Natural killer cell (primary cell): Measurements from ENCODE around the gene CARD11. TPM values are rescaled to one million over a fixed set of nuclear protein-coding genes. Genes with fewer than 3 reads are reported as not detected.

Experiments used
- ATAC-seq, 3 donors: fragments of 150-1000 bp in 2 of 3; fragments of 200-7000 bp in 1 of 3; cut with Tn5 transposase; 1 replicate in 1 of 3; 2 replicates in 2 of 3; pipeline ENCODE4 v1.10.0; 2021; ENCODE audit warnings: mild to moderate bottlenecking in 2 of 3, moderate library complexity in 2 of 3
- DNase-seq, 2 donors: peaks; one replicate each; pipeline versions ENCODE4 v3.0.0 to v3.0.0-alpha.2; 2013 to 2021; ENCODE audit warnings: mixed read lengths in 1 of 2
- H3K27ac ChIP-seq: one replicate; pipeline ENCODE4 v1.5.1; 2013; ENCODE audit warnings: mild to moderate bottlenecking, low read length
- H3K27me3 ChIP-seq: one replicate; pipeline ENCODE4 v1.6.1; 2013; ENCODE audit warnings: low read length; ENCODE audit not compliant: control insufficient read depth, insufficient read depth
- H3K36me3 ChIP-seq: one replicate; pipeline ENCODE4 v1.6.1; 2013; ENCODE audit warnings: low read length; ENCODE audit not compliant: control insufficient read depth, insufficient read depth
- H3K4me1 ChIP-seq: one replicate; pipeline ENCODE4 v1.6.1; 2013; ENCODE audit warnings: low read length; ENCODE audit not compliant: control insufficient read depth, insufficient read depth
- H3K4me3 ChIP-seq: one replicate; pipeline ENCODE4 v1.5.1; 2013; ENCODE audit warnings: low read length
- H3K9me3 ChIP-seq: one replicate; pipeline ENCODE4 v1.6.1; 2013; ENCODE audit warnings: low read length; ENCODE audit not compliant: control insufficient read depth, insufficient read depth
- H3K27ac Mint-ChIP-seq, 2 donors: one replicate each; pipeline ENCODE4 v1.8.0; 2022; ENCODE audit warnings: mild to moderate bottlenecking in 2 of 2, mixed read lengths in 2 of 2, moderate library complexity in 1 of 2
- H3K27me3 Mint-ChIP-seq, 2 donors: one replicate each; pipeline ENCODE4 v1.8.0; 2022; ENCODE audit warnings: low read depth in 2 of 2, mixed read lengths in 2 of 2
- H3K36me3 Mint-ChIP-seq: one replicate; pipeline ENCODE4 v1.8.0; 2022; ENCODE audit warnings: mixed read lengths
- H3K4me1 Mint-ChIP-seq, 2 donors: one replicate each; pipeline ENCODE4 v1.8.0; 2022; ENCODE audit warnings: mixed read lengths in 2 of 2
- H3K4me3 Mint-ChIP-seq: one replicate; pipeline ENCODE4 v1.8.0; 2022; ENCODE audit warnings: mild to moderate bottlenecking, moderate library complexity, mixed read lengths
- H3K9me3 Mint-ChIP-seq, 2 donors: one replicate each; pipeline ENCODE4 v1.8.0; 2022; ENCODE audit warnings: mixed read lengths in 2 of 2
- CTCF ChIP-seq: fragments of 200-600 bp; IDR thresholded peaks from one replicate; pipeline ENCODE4 v1.8.0; 2022; ENCODE audit warnings: antibody characterized with exemption
- WGBS: methylation state at CpG from one replicate; pipeline ENCODE4 v1.1.7; 2013; ENCODE audit warnings: missing lambda C conversion rate; ENCODE audit not compliant: insufficient coverage; 5-methylcytosine and 5-hydroxymethylcytosine counted together
- intact Hi-C: fragments of 100-400 bp; cut with micrococcal nuclease; formaldehyde crosslinking; loops from one replicate; pipeline ENCODE4 v1.14.2; 2022
- total RNA-seq, 4 donors: library from RNA; stranded (reverse); fragments of 120-200 nt in 1 of 4; gene quantifications; one replicate each; pipeline versions ENCODE4 v1.2.3 to v1.2.4, GENCODE V29; 2013 to 2022

Gene CARD11
- total RNA-seq, 3 donors from 2014 or later (not counting 1 experiment from before 2014, with no cell fraction given) = 196 to 233 (median 199) TPM

GRCh38 chr7:3068530-3068929 lies 24.9 kb upstream of the CARD11 start:
- Histone ChIP-seq H3K4me3 (no peak overlapping the region), H3K36me3 (no peaks in the 10 kb centered on the region), H3K27me3 (no peaks in the 10 kb centered on the region), H3K4me1 (peaks cover 92% of the 10 kb centered on the region), H3K9me3 (no peaks in the 10 kb centered on the region), H3K27ac (peak overlapping the region; percentile 78)
- Mint-ChIP-seq H3K4me1 (peaks cover 89 to 91% of the 10 kb centered on the region in 2 donors), H3K9me3 (peaks cover 2 to 3% of the 10 kb centered on the region in 2 donors), H3K4me3 (peak overlapping the region; percentile 85), H3K36me3 (peaks cover 13% of the 10 kb centered on the region), H3K27me3 (no peaks in the 10 kb centered on the region), H3K27ac (peak overlapping the region; percentile 89 to 93)
- intact Hi-C loops = loop anchor here (1.0 to 5.0 kb wide), 6 partner anchors 24 to 166 kb away; no protein-coding TSS in a partner anchor
- ATAC-seq (peak; percentile 52 to 70 (median 67)), DNase-seq (peak; percentile 42 to 55)
- TF ChIP-seq CTCF = no peak
- WGBS = 38% methylated on average over 4 of the region's 4 CpGs

- H3K9me3 Mint-ChIP-seq = peaks cover 2 to 3% of the 10 kb centered on the region in 2 donors
- peak in 1 of 3 donors; percentile 2 for ATAC-seq
- peaks cover 95 to 96% of the 10 kb centered on the region in 2 donors for H3K4me1 Mint-ChIP-seq
- TF ChIP-seq CTCF = no peak
- no peaks in the 10 kb centered on the region for H3K27me3 Mint-ChIP-seq
- H3K27me3 ChIP-seq = no peaks in the 10 kb centered on the region
- peak overlapping the region; percentile 89 to 93 for H3K27ac Mint-ChIP-seq
- peaks cover 99% of the 10 kb centered on the region for H3K4me1 ChIP-seq
- H3K36me3 Mint-ChIP-seq = peaks cover 13% of the 10 kb centered on the region
- no peaks in the 10 kb centered on the region for H3K9me3 ChIP-seq
- no peak overlapping the region for H3K4me3 ChIP-seq
- no peaks in the 10 kb centered on the region for H3K36me3 ChIP-seq
- peak in 1 of 2 donors; percentile 13 for DNase-seq
- H3K4me3 Mint-ChIP-seq = peak overlapping the region; percentile 85
- H3K27ac ChIP-seq = peak overlapping the region; percentile 78
- intact Hi-C loops = loop anchor here (1.0 to 5.0 kb wide), 6 partner anchors 25 to 165 kb away; no protein-coding TSS in a partner anchor
- WGBS = 39% methylated on average over 2 of the region's 2 CpGs
Observed at GRCh38 chr7:3067606-3068380, 24.1 kb upstream of the CARD11 start.

GRCh38 chr7:3067193-3067592 lies 23.5 kb upstream of the CARD11 start:
- H3K4me1 ChIP-seq = peaks cover 99% of the 10 kb centered on the region
- no peaks in the 10 kb centered on the region for H3K27me3 ChIP-seq
- H3K9me3 Mint-ChIP-seq = peaks cover 2 to 3% of the 10 kb centered on the region in 2 donors
- no peaks in the 10 kb centered on the region for H3K36me3 ChIP-seq
- H3K27ac Mint-ChIP-seq = peak overlapping the region; percentile 89 to 93
- TF ChIP-seq CTCF = no peak
- H3K27ac ChIP-seq = peak overlapping the region; percentile 78
- intact Hi-C loops = loop anchor here (5.0 kb wide), 1 partner anchor 35 kb away; no protein-coding TSS in a partner anchor
- no peaks in the 10 kb centered on the region for H3K27me3 Mint-ChIP-seq
- DNase-seq = peak in 1 of 2 donors; percentile 70
- H3K36me3 Mint-ChIP-seq = peaks cover 13% of the 10 kb centered on the region
- peaks cover 93 to 97% of the 10 kb centered on the region in 2 donors for H3K4me1 Mint-ChIP-seq
- WGBS = 26% methylated on average over 2 of the region's 3 CpGs
- H3K9me3 ChIP-seq = no peaks in the 10 kb centered on the region
- H3K4me3 ChIP-seq = no peak overlapping the region
- peak in 2 of 3 donors; percentile 25 to 35 for ATAC-seq
- H3K4me3 Mint-ChIP-seq = peak overlapping the region; percentile 85
